GM23338 (cell line): Measurements from ENCODE around the gene FGGY. TPM values are rescaled to one million over a fixed set of nuclear protein-coding genes. Genes with fewer than 3 reads are reported as not detected.

Experiments used
- ATAC-seq: fragments of 200-7000 bp; cut with Tn5 transposase; 3 replicates; pipeline ENCODE4 v1.9.1; 2020
- DNase-seq: peaks from one replicate; pipeline ENCODE4 v3.0.0-alpha.2; 2015; ENCODE audit warnings: low spot score
- H2AFZ ChIP-seq: fragments of 200-600 bp; sonication (generic); 2 replicates; pipeline ENCODE4 v1.8.0; 2016; ENCODE audit warnings: antibody characterized with exemption, mild to moderate bottlenecking, moderate library complexity
- H3F3A ChIP-seq: fragments of 200-600 bp; sonication (generic); replicated peaks from 2 replicates; pipeline ENCODE4 v1.8.0; 2017; ENCODE audit warnings: antibody characterized with exemption, mixed run types, low read depth
- H3K27ac ChIP-seq: fragments of 200-600 bp; sonication (generic); 2 replicates; pipeline ENCODE4 v1.6.1; 2016; ENCODE audit warnings: low read depth
- H3K27me3 ChIP-seq: fragments of 200-600 bp; sonication (generic); 2 replicates; pipeline ENCODE4 v1.8.0; 2016; ENCODE audit warnings: mild to moderate bottlenecking, mixed run types, moderate library complexity; ENCODE audit not compliant: insufficient read depth
- H3K36me3 ChIP-seq: fragments of 200-600 bp; sonication (generic); 2 replicates; pipeline ENCODE4 v1.8.0; 2016; ENCODE audit warnings: mild to moderate bottlenecking; ENCODE audit not compliant: insufficient read depth
- H3K4me1 ChIP-seq: fragments of 200-600 bp; sonication (generic); 2 replicates; pipeline ENCODE4 v1.8.0; 2016; ENCODE audit warnings: mild to moderate bottlenecking, moderate library complexity; ENCODE audit not compliant: insufficient read depth
- H3K4me2 ChIP-seq: fragments of 200-600 bp; sonication (generic); 2 replicates; pipeline ENCODE4 v1.7.1; 2017; ENCODE audit warnings: mixed run types
- H3K4me3 ChIP-seq: fragments of 200-600 bp; sonication (generic); 2 replicates; pipeline ENCODE4 v1.6.1; 2016; ENCODE audit warnings: mixed run types
- H3K79me2 ChIP-seq: fragments of 200-600 bp; sonication (generic); replicated peaks from 2 replicates; pipeline ENCODE4 v1.8.0; 2017; ENCODE audit warnings: mild to moderate bottlenecking; ENCODE audit not compliant: insufficient read depth
- H3K9me2 ChIP-seq: fragments of 200-600 bp; sonication (generic); 2 replicates; pipeline ENCODE4 v1.8.0; 2017; ENCODE audit not compliant: insufficient read depth
- H4K20me1 ChIP-seq: fragments of 200-600 bp; sonication (generic); replicated peaks from 2 replicates; pipeline ENCODE4 v1.8.0; 2017; ENCODE audit warnings: mild to moderate bottlenecking; ENCODE audit not compliant: insufficient read depth
- H3K27ac Mint-ChIP-seq: 2 replicates; pipeline ENCODE4 v1.8.0; 2020; ENCODE audit warnings: inconsistent platforms, mild to moderate bottlenecking, moderate library complexity, mixed read lengths
- H3K27me3 Mint-ChIP-seq: 3 replicates; pipeline ENCODE4 v1.8.0; 2022; ENCODE audit warnings: low read depth, mild to moderate bottlenecking, moderate library complexity, mixed read lengths, inconsistent platforms; ENCODE audit not compliant: insufficient read depth, poor library complexity
- H3K36me3 Mint-ChIP-seq: 3 replicates; pipeline ENCODE4 v1.8.0; 2021; ENCODE audit warnings: low read depth, mild to moderate bottlenecking, inconsistent platforms, moderate library complexity, mixed read lengths
- H3K4me1 Mint-ChIP-seq: 3 replicates; pipeline ENCODE4 v1.8.0; 2020; ENCODE audit warnings: mild to moderate bottlenecking, inconsistent platforms, mixed read lengths
- H3K4me3 Mint-ChIP-seq: 3 replicates; pipeline ENCODE4 v1.8.0; 2021; ENCODE audit warnings: moderate library complexity, mild to moderate bottlenecking, inconsistent platforms, mixed read lengths
- H3K9me3 Mint-ChIP-seq: 3 replicates; pipeline ENCODE4 v1.8.0; 2020; ENCODE audit warnings: moderate library complexity, mild to moderate bottlenecking, inconsistent platforms, mixed read lengths
- CREB1 ChIP-seq: fragments of 250-450 bp; sonication (Bioruptor Pico); IDR thresholded peaks from 2 replicates; pipeline ENCODE4 v1.5.0; 2020; ENCODE audit warnings: low read depth, mild to moderate bottlenecking, moderate library complexity
- ETS1 ChIP-seq: IDR thresholded peaks from 2 replicates; pipeline ENCODE4 v1.6.1; 2016; ENCODE audit warnings: antibody characterized with exemption
- EZH2 ChIP-seq: fragments of 200-600 bp; sonication (generic); IDR thresholded peaks from one replicate; pipeline ENCODE4 v1.8.0; 2017; ENCODE audit warnings: antibody characterized with exemption, mild to moderate bottlenecking, low read depth; ENCODE audit not compliant: unreplicated experiment
- EZH2phosphoT487 ChIP-seq: fragments of 200-600 bp; sonication (generic); IDR thresholded peaks from one replicate; pipeline ENCODE4 v1.8.1; 2018; ENCODE audit warnings: antibody characterized with exemption; ENCODE audit not compliant: unreplicated experiment
- JUNB ChIP-seq: IDR thresholded peaks from one replicate; pipeline ENCODE4 v1.6.1; 2016; ENCODE audit warnings: antibody characterized with exemption; ENCODE audit not compliant: unreplicated experiment
- NANOG ChIP-seq: IDR thresholded peaks from 2 replicates; pipeline ENCODE4 v1.6.1; 2016; ENCODE audit warnings: antibody characterized with exemption, borderline replicate concordance
- POLR2AphosphoS5 ChIP-seq: IDR thresholded peaks from 2 replicates; pipeline ENCODE4 v1.6.1; 2016; ENCODE audit warnings: antibody characterized with exemption, low read depth
- REST ChIP-seq: IDR thresholded peaks from one replicate; pipeline ENCODE4 v1.6.1; 2018; ENCODE audit warnings: antibody characterized with exemption; ENCODE audit not compliant: unreplicated experiment
- STAT1 ChIP-seq: IDR thresholded peaks from one replicate; pipeline ENCODE4 v1.6.1; 2016; ENCODE audit warnings: antibody characterized with exemption; ENCODE audit not compliant: unreplicated experiment
- ZNF114 ChIP-seq: fragments of 250-450 bp; sonication (Bioruptor Pico); IDR thresholded peaks from 2 replicates; pipeline ENCODE4 v1.5.0; 2020; ENCODE audit warnings: mild to moderate bottlenecking, moderate library complexity
- ZNF331 ChIP-seq: fragments of 250-450 bp; sonication (Bioruptor Pico); IDR thresholded peaks from 2 replicates; pipeline ENCODE4 v1.5.0; 2020; ENCODE audit warnings: low read depth, mild to moderate bottlenecking, moderate library complexity
- polyA plus RNA-seq: library from polyadenylated mRNA; unstranded; fragments of >200 nt; fragmentation: Nextera tagmentation; extraction: Ambion mirVana; gene quantifications from 2 replicates; pipeline ENCODE4 v1.2.1, GENCODE V29; 2016
- total RNA-seq: library from RNA; depleted of rRNA; stranded (reverse); fragments of >200 nt; shearing (Covaris generic); gene quantifications from 2 replicates; pipeline ENCODE4 v1.2.3, GENCODE V29; 2014
- TF ChIP-seq, protein P1 (sequence below), 2 experiments: fragments of 200-600 bp in 1 of 2; sonication (generic) in 1 of 2; conservative IDR thresholded peaks; 2 replicates each; pipeline versions ENCODE4 v1.5.1 to v1.6.1; 2016 to 2017; ENCODE audit warnings: antibody characterized with exemption in 2 of 2, low read depth in 2 of 2, mild to moderate bottlenecking in 2 of 2, moderate library complexity in 1 of 2
- TF ChIP-seq, protein P2 (sequence below): fragments of 250-450 bp; sonication (Bioruptor Pico); IDR thresholded peaks from 2 replicates; pipeline ENCODE4 v1.5.0; 2020; ENCODE audit warnings: mild to moderate bottlenecking, moderate library complexity

FGGY gene
- total and polyA plus RNA-seq, 2 experiments from 2014 or later, result 10.9 to 21.4 TPM

GRCh38 chr1:59804301-59804700 is 507.4 kb downstream of the FGGY start:
- no peaks in the 10 kb centered on the region for H3K79me2 ChIP-seq
- no peaks in the 10 kb centered on the region for H3K4me1 ChIP-seq
- no peak overlapping the region for H3K4me3 Mint-ChIP-seq
- H4K20me1 ChIP-seq, result no peaks in the 10 kb centered on the region
- TF ChIP-seq STAT1 (no peak), NANOG (no peak), JUNB (no peak), CREB1 (CRISPR knock-in tag) (no peak), EZH2 (no peak), ZNF114 (CRISPR knock-in tag) (no peak), EZH2phosphoT487 (no peak), POLR2AphosphoS5 (no peak), REST (no peak), ZNF331 (CRISPR knock-in tag) (no peak), ETS1 (no peak)
- TF ChIP-seq, protein P1, sequence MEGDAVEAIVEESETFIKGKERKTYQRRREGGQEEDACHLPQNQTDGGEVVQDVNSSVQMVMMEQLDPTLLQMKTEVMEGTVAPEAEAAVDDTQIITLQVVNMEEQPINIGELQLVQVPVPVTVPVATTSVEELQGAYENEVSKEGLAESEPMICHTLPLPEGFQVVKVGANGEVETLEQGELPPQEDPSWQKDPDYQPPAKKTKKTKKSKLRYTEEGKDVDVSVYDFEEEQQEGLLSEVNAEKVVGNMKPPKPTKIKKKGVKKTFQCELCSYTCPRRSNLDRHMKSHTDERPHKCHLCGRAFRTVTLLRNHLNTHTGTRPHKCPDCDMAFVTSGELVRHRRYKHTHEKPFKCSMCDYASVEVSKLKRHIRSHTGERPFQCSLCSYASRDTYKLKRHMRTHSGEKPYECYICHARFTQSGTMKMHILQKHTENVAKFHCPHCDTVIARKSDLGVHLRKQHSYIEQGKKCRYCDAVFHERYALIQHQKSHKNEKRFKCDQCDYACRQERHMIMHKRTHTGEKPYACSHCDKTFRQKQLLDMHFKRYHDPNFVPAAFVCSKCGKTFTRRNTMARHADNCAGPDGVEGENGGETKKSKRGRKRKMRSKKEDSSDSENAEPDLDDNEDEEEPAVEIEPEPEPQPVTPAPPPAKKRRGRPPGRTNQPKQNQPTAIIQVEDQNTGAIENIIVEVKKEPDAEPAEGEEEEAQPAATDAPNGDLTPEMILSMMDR (conservative IDR thresholded peaks at IDR 0.05; ENCODE audit: low read depth in 2 of 2), result no peak
- TF ChIP-seq, protein P2, sequence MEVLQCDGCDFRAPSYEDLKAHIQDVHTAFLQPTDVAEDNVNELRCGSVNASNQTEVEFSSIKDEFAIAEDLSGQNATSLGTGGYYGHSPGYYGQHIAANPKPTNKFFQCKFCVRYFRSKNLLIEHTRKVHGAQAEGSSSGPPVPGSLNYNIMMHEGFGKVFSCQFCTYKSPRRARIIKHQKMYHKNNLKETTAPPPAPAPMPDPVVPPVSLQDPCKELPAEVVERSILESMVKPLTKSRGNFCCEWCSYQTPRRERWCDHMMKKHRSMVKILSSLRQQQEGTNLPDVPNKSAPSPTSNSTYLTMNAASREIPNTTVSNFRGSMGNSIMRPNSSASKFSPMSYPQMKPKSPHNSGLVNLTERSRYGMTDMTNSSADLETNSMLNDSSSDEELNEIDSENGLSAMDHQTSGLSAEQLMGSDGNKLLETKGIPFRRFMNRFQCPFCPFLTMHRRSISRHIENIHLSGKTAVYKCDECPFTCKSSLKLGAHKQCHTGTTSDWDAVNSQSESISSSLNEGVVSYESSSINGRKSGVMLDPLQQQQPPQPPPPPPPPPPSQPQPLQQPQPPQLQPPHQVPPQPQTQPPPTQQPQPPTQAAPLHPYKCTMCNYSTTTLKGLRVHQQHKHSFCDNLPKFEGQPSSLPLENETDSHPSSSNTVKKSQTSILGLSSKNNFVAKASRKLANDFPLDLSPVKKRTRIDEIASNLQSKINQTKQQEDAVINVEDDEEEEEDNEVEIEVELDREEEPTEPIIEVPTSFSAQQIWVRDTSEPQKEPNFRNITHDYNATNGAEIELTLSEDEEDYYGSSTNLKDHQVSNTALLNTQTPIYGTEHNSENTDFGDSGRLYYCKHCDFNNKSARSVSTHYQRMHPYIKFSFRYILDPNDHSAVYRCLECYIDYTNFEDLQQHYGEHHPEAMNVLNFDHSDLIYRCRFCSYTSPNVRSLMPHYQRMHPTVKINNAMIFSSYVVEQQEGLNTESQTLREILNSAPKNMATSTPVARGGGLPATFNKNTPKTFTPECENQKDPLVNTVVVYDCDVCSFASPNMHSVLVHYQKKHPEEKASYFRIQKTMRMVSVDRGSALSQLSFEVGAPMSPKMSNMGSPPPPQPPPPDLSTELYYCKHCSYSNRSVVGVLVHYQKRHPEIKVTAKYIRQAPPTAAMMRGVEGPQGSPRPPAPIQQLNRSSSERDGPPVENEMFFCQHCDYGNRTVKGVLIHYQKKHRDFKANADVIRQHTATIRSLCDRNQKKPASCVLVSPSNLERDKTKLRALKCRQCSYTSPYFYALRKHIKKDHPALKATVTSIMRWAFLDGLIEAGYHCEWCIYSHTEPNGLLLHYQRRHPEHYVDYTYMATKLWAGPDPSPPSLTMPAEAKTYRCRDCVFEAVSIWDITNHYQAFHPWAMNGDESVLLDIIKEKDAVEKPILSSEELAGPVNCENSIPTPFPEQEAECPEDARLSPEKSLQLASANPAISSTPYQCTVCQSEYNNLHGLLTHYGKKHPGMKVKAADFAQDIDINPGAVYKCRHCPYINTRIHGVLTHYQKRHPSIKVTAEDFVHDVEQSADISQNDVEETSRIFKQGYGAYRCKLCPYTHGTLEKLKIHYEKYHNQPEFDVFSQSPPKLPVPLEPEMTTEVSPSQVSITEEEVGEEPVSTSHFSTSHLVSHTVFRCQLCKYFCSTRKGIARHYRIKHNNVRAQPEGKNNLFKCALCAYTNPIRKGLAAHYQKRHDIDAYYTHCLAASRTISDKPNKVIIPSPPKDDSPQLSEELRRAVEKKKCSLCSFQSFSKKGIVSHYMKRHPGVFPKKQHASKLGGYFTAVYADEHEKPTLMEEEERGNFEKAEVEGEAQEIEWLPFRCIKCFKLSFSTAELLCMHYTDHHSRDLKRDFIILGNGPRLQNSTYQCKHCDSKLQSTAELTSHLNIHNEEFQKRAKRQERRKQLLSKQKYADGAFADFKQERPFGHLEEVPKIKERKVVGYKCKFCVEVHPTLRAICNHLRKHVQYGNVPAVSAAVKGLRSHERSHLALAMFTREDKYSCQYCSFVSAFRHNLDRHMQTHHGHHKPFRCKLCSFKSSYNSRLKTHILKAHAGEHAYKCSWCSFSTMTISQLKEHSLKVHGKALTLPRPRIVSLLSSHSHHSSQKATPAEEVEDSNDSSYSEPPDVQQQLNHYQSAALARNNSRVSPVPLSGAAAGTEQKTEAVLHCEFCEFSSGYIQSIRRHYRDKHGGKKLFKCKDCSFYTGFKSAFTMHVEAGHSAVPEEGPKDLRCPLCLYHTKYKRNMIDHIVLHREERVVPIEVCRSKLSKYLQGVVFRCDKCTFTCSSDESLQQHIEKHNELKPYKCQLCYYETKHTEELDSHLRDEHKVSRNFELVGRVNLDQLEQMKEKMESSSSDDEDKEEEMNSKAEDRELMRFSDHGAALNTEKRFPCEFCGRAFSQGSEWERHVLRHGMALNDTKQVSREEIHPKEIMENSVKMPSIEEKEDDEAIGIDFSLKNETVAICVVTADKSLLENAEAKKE (CRISPR knock-in tag), result no peak
- H3F3A ChIP-seq, result no peaks in the 10 kb centered on the region
- no peaks in the 10 kb centered on the region for H3K9me3 Mint-ChIP-seq
- H3K4me2 ChIP-seq, result no peak overlapping the region
- no peak overlapping the region for H3K4me3 ChIP-seq
- no peaks in the 10 kb centered on the region for H3K36me3 ChIP-seq
- H3K9me2 ChIP-seq, result peaks cover 7% of the 10 kb centered on the region; the same call in 1 of the 2 replicates
- H3K27ac Mint-ChIP-seq, result no peak overlapping the region
- no peak overlapping the region for H3K27ac ChIP-seq
- DNase-seq, result no peak
- no peak for ATAC-seq
- no peaks in the 10 kb centered on the region for H3K27me3 ChIP-seq
- peaks cover 2% of the 10 kb centered on the region for H3K27me3 Mint-ChIP-seq
- H3K4me1 Mint-ChIP-seq, result no peaks in the 10 kb centered on the region
- H3K36me3 Mint-ChIP-seq, result no peaks in the 10 kb centered on the region
- H2AFZ ChIP-seq, result no peak overlapping the region
